SK-N-SH (cell line): ENCODE measurements around the gene ICAM5. TPM values are rescaled to one million over a fixed set of nuclear protein-coding genes. Genes with fewer than 3 reads are reported as not detected.

Experiments used
- CTCF ChIA-PET: fragments of 300-600, 350-600 bp; formaldehyde crosslinking; extraction: SDS; loops from one replicate; lab custom pipeline; 2021; lab: Yijun Ruan, JAX
- POLR2A ChIA-PET: fragments of 350-600 bp; sonication (Branson Sonifier 250); formaldehyde crosslinking; extraction: SDS; loops from one replicate; lab custom pipeline; 2020; ENCODE audit warnings: antibody characterized with exemption, inconsistent platforms; lab: Yijun Ruan, JAX
- DNase-seq: peaks from one replicate; pipeline ENCODE4 v3.0.0; 2012
- H2AFZ ChIP-seq: fragments of 200-600 bp; sonication (generic); 2 replicates; pipeline ENCODE4 v1.8.1; 2016; ENCODE audit warnings: antibody characterized with exemption, mild to moderate bottlenecking, low read depth
- H3F3A ChIP-seq: fragments of 200-600 bp; sonication (generic); replicated peaks from 2 replicates; pipeline ENCODE3; 2016; ENCODE audit warnings: antibody characterized with exemption, mild to moderate bottlenecking; ENCODE audit not compliant: insufficient read depth
- H3K27ac ChIP-seq, 2 experiments: fragments of 200-500 bp in 1 of 2; fragments of 200-600 bp in 1 of 2; sonication (Bioruptor generic) in 1 of 2; sonication (generic), shearing (Covaris generic) in 1 of 2; 2 replicates each; pipeline versions ENCODE4 v1.5.1 to v1.6.1; 2014 to 2016; ENCODE audit warnings: low read depth in 2 of 2, inconsistent platforms in 1 of 2, low read length in 1 of 2, mild to moderate bottlenecking in 1 of 2, mixed read lengths in 1 of 2
- H3K27me3 ChIP-seq: fragments of 200-600 bp; sonication (generic), shearing (Covaris generic); 2 replicates; pipeline ENCODE4 v1.6.1; 2016; ENCODE audit warnings: mixed run types; ENCODE audit not compliant: insufficient read depth
- H3K36me3 ChIP-seq, 2 experiments: fragments of 200-500 bp in 1 of 2; fragments of 200-600 bp in 1 of 2; sonication (Bioruptor generic) in 1 of 2; sonication (generic) in 1 of 2; replicated peaks in 1 of 2; 2 replicates each; pipeline versions ENCODE3 to v1.5.1; 2014 to 2016; ENCODE audit warnings: low read length in 1 of 2, mild to moderate bottlenecking in 1 of 2; ENCODE audit not compliant: insufficient read depth in 2 of 2, control insufficient read depth in 1 of 2
- H3K4me1 ChIP-seq, 2 experiments: fragments of 200-500 bp in 1 of 2; fragments of 200-600 bp in 1 of 2; sonication (Bioruptor generic) in 1 of 2; sonication (generic), shearing (Covaris generic) in 1 of 2; 2 replicates each; pipeline versions ENCODE4 v1.5.1 to v1.6.1; 2014 to 2016; ENCODE audit warnings: low read depth in 1 of 2, low read length in 1 of 2, mixed run types in 1 of 2; ENCODE audit not compliant: insufficient read depth in 2 of 2, control insufficient read depth in 1 of 2
- H3K4me2 ChIP-seq: fragments of 200-600 bp; sonication (generic), shearing (Covaris generic); 2 replicates; pipeline ENCODE4 v1.6.1; 2017; ENCODE audit warnings: mixed run types
- H3K4me3 ChIP-seq, 2 experiments: fragments of 200-500 bp in 1 of 2; fragments of 200-600 bp in 1 of 2; sonication (Bioruptor generic) in 1 of 2; sonication (generic), shearing (Covaris generic) in 1 of 2; 2 replicates each; pipeline versions ENCODE4 v1.5.1 to v1.8.1; 2014 to 2016; ENCODE audit warnings: low read depth in 2 of 2, inconsistent platforms in 1 of 2, low read length in 1 of 2, mild to moderate bottlenecking in 1 of 2, mixed read lengths in 1 of 2, moderate library complexity in 1 of 2
- H3K79me2 ChIP-seq: fragments of 200-600 bp; sonication (generic); 2 replicates; pipeline ENCODE4 v1.8.1; 2017; ENCODE audit warnings: mild to moderate bottlenecking; ENCODE audit not compliant: insufficient read depth
- H3K9ac ChIP-seq: fragments of 200-600 bp; sonication (generic); 2 replicates; pipeline ENCODE4 v1.6.1; 2017; ENCODE audit warnings: mixed run types
- H3K9me2 ChIP-seq: fragments of 200-600 bp; sonication (generic); 2 replicates; pipeline ENCODE4 v1.6.1; 2017; ENCODE audit warnings: mixed run types
- H3K9me3 ChIP-seq: fragments of 200-600 bp; sonication (generic); 2 replicates; pipeline ENCODE4 v1.6.1; 2017; ENCODE audit warnings: mixed run types, mild to moderate bottlenecking, moderate library complexity
- H4K20me1 ChIP-seq: fragments of 200-600 bp; sonication (generic); 2 replicates; pipeline ENCODE4 v1.6.1; 2017; ENCODE audit warnings: mild to moderate bottlenecking, mixed run types; ENCODE audit not compliant: insufficient read depth
- CHD2 ChIP-seq: fragments of 150-350 bp; IDR thresholded peaks from 2 replicates; pipeline ENCODE4 v1.6.1; 2018; ENCODE audit warnings: low read length; ENCODE audit not compliant: partially characterized antibody
- CTCF ChIP-seq: fragments of 200-600 bp; sonication (generic); IDR thresholded peaks from 2 replicates; pipeline ENCODE4 v1.6.1; 2017; ENCODE audit warnings: antibody characterized with exemption, mild to moderate bottlenecking, moderate library complexity
- ELF1 ChIP-seq: IDR thresholded peaks from 2 replicates; pipeline ENCODE4 v1.4.0; 2012
- EP300 ChIP-seq, 2 experiments: IDR thresholded peaks; 2 replicates each; pipeline versions ENCODE4 v1.4.0 to v1.6.1; 2012; ENCODE audit warnings: borderline replicate concordance in 1 of 2, low read depth in 1 of 2, low read length in 1 of 2
- EZH2phosphoT487 ChIP-seq: fragments of 200-600 bp; sonication (generic); IDR thresholded peaks from 2 replicates; pipeline ENCODE4 v1.6.1; 2017; ENCODE audit warnings: low read depth, mixed run types, mild to moderate bottlenecking, antibody characterized with exemption, moderate library complexity, borderline replicate concordance
- FOXJ3 ChIP-seq: sonication (generic); formaldehyde crosslinking; IDR thresholded peaks from 2 replicates; pipeline ENCODE4 v1.5.1; 2020; ENCODE audit warnings: mild to moderate bottlenecking, missing genetic modification reagents
- IRF3 ChIP-seq: fragments of 150-350 bp; IDR thresholded peaks from 2 replicates; pipeline ENCODE4 v1.6.1; 2016; ENCODE audit warnings: mild to moderate bottlenecking, low read depth, low read length
- JUND ChIP-seq: IDR thresholded peaks from 2 replicates; pipeline ENCODE4 v1.4.0; 2012
- MEF2A ChIP-seq: IDR thresholded peaks from 2 replicates; pipeline ENCODE4 v1.4.0; 2012; ENCODE audit warnings: low read depth, borderline replicate concordance
- NRF1 ChIP-seq: IDR thresholded peaks from 2 replicates; pipeline ENCODE4 v1.6.1; 2012; ENCODE audit warnings: low read depth, mild to moderate bottlenecking, low read length
- RXRA ChIP-seq: IDR thresholded peaks from 2 replicates; pipeline ENCODE4 v1.4.0; 2012; ENCODE audit warnings: low read depth, mild to moderate bottlenecking, borderline replicate concordance
- SIN3A ChIP-seq: IDR thresholded peaks from 2 replicates; pipeline ENCODE4 v1.6.1; 2012; ENCODE audit warnings: low read depth, mild to moderate bottlenecking, low read length, moderate library complexity, borderline replicate concordance
- SMC3 ChIP-seq: IDR thresholded peaks from 2 replicates; pipeline ENCODE4 v1.6.1; 2012; ENCODE audit warnings: low read depth, low read length, improper control_type of control experiment
- TCF12 ChIP-seq: IDR thresholded peaks from 2 replicates; pipeline ENCODE4 v1.4.0; 2012
- TEAD4 ChIP-seq: IDR thresholded peaks from 2 replicates; pipeline ENCODE4 v1.4.0; 2012; ENCODE audit warnings: mild to moderate bottlenecking, borderline replicate concordance; ENCODE audit not compliant: insufficient read depth
- USF2 ChIP-seq: fragments of 150-350 bp; IDR thresholded peaks from 2 replicates; pipeline ENCODE4 v1.6.1; 2017; ENCODE audit warnings: antibody characterized with exemption, low read length, low read depth, borderline replicate concordance
- ZBTB33 ChIP-seq: IDR thresholded peaks from 2 replicates; pipeline ENCODE4 v1.4.0; 2012; ENCODE audit warnings: low read depth, borderline replicate concordance
- WGBS: methylation state at CpG from one replicate; pipeline ENCODE4 v1.1.6; 2017; ENCODE audit warnings: low lambda C conversion rate; 5-methylcytosine and 5-hydroxymethylcytosine counted together
- polyA plus RNA-seq, 3 experiments: library from polyadenylated mRNA; depleted of rRNA; stranded (reverse); fragments of >200 nt; gene quantifications; 2 replicates each; pipeline ENCODE4 v1.2.3, GENCODE V29; 2012

The ICAM5 gene
- polyA plus RNA-seq, 1 of the 3 experiments (the other 2 are of a cell fraction), result 5.2 TPM

- no peaks in the 10 kb centered on the region for H3K9me3 ChIP-seq
- H3K79me2 ChIP-seq, result peaks cover 21% of the 10 kb centered on the region
- ChIA-PET POLR2A (interaction anchor here (0.6 kb wide), 1 partner anchor 62 kb away, joined by 3 read pairs; the partner anchor contains the start of gene DNMT1), CTCF (interaction anchor here (6.1 to 17.2 kb wide), 2 partner anchors 12 to 126 kb away, joined by 81 to 596 read pairs; partner anchors contain the start of genes ICAM1 and TYK2)
- H3K36me3 ChIP-seq, result peaks cover 6 to 23% of the 10 kb centered on the region in 2 experiments
- no peaks in the 10 kb centered on the region for H3K27me3 ChIP-seq
- H3K4me2 ChIP-seq, result no peak overlapping the region
- peaks cover 0 to 5% of the 10 kb centered on the region in 2 experiments; a peak in 1 of 4 replicates for H3K4me1 ChIP-seq
- no peak overlapping the region for H3K4me3 ChIP-seq
- no peak overlapping the region for H3K27ac ChIP-seq
- no peak overlapping the region for H2AFZ ChIP-seq
- no peaks in the 10 kb centered on the region for H4K20me1 ChIP-seq
- DNase-seq, result no peak
- no peaks in the 10 kb centered on the region for H3K9me2 ChIP-seq
- TF ChIP-seq JUND, result no peak
- TF ChIP-seq ELF1, result no peak
- no peak for TF ChIP-seq ZBTB33
- TF ChIP-seq CHD2, result no peak
- no peak for TF ChIP-seq SIN3A
- TF ChIP-seq MEF2A, result no peak
- no peak for TF ChIP-seq NRF1
- TF ChIP-seq FOXJ3, result no peak
- TF ChIP-seq EZH2phosphoT487, result no peak
- TF ChIP-seq TEAD4, result no peak
- no peak for TF ChIP-seq EP300 (IDR thresholded peaks at IDR 0.05; ENCODE audit: borderline replicate concordance in 1 of 2, low read depth in 1 of 2, low read length in 1 of 2)
- no peak for TF ChIP-seq RXRA
- WGBS, result 85% methylated on average over 9 of the region's 9 CpGs
- H3F3A ChIP-seq, result peaks cover 10% of the 10 kb centered on the region
- no peak overlapping the region for H3K9ac ChIP-seq
These were observed 32.7 kb upstream of the ICAM5 start for GRCh38 chr19:10256970-10257615.

- ChIA-PET POLR2A (interaction anchor here (0.9 to 1.5 kb wide), 4 partner anchors 11 to 133 kb away, joined by 3 to 4 read pairs (median 3); partner anchors contain the start of gene DNMT1), CTCF (interaction anchor here (0.6 to 17.2 kb wide), 52 partner anchors 8 to 333 kb away, joined by 3 to 596 read pairs (median 4); partner anchors contain the start of genes CDC37, DNMT1, FDX2 and ICAM1)
- no peaks in the 10 kb centered on the region for H3K27me3 ChIP-seq
- no peak overlapping the region for H3K4me2 ChIP-seq
- H3K9me2 ChIP-seq, result no peaks in the 10 kb centered on the region
- no peak overlapping the region for H3K4me3 ChIP-seq
- no peak overlapping the region for H3K27ac ChIP-seq
- H3K9ac ChIP-seq, result no peak overlapping the region
- H4K20me1 ChIP-seq, result no peaks in the 10 kb centered on the region
- no peak for DNase-seq
- H3K36me3 ChIP-seq, result peaks cover 6 to 23% of the 10 kb centered on the region in 2 experiments
- no peaks in the 10 kb centered on the region for H3K9me3 ChIP-seq
- H2AFZ ChIP-seq, result no peak overlapping the region
- no peaks in the 10 kb centered on the region; a peak in 1 of 4 replicates for H3K4me1 ChIP-seq
- WGBS, result 96% methylated on average over 8 of the region's 18 CpGs
- H3F3A ChIP-seq, result peaks cover 10% of the 10 kb centered on the region
- H3K79me2 ChIP-seq, result peaks cover 10% of the 10 kb centered on the region
- TF ChIP-seq USF2, result no peak
- TF ChIP-seq CTCF, result no peak
- no peak for TF ChIP-seq IRF3
- TF ChIP-seq FOXJ3, result no peak
- TF ChIP-seq SMC3, result no peak
- no peak for TF ChIP-seq TCF12
- no peak for TF ChIP-seq ZBTB33
These were observed 31.6 kb upstream of the ICAM5 start for GRCh38 chr19:10258080-10258710.
